ENCODE results near the gene AP2A2.

AP2A2 gene

GRCh38 chr11:1012291-1012690, 86.6 kb downstream of the AP2A2 start:
- DNase-seq = no peak
- no peaks in the 10 kb centered on the region for H3K27me3 ChIP-seq (ENCODE audit: control insufficient read depth in 1 of 2, insufficient read depth in 1 of 2, low read length in 2 of 2)
- H3K18ac ChIP-seq (ENCODE audit: low read depth in 1 of 2, low read length in 2 of 2) = no peak overlapping the region
- H3K4me1 ChIP-seq (ENCODE audit: control insufficient read depth, insufficient read depth, low read depth, low read length) = peaks cover 15% of the 10 kb centered on the region
- H2BK120ac ChIP-seq (ENCODE audit: low read depth, low read length) = no peak overlapping the region
- no peak overlapping the region for H3K9ac ChIP-seq (ENCODE audit: low read length)
- no peak overlapping the region for H2BK5ac ChIP-seq (ENCODE audit: low read depth, low read length, poor library complexity, severe bottlenecking)
- no peaks in the 10 kb centered on the region for H3K9me3 ChIP-seq (ENCODE audit: control insufficient read depth, low read length)
- H3K14ac ChIP-seq (ENCODE audit: low read length in 2 of 2) = no peak overlapping the region
- no peak overlapping the region for H3K4me3 ChIP-seq (ENCODE audit: insufficient read depth in 1 of 2, low read depth in 1 of 2, low read length in 2 of 2)
- H2AK5ac ChIP-seq (ENCODE audit: low read length, severe bottlenecking) = no peak overlapping the region
- no peak overlapping the region for H4K91ac ChIP-seq (ENCODE audit: low read length)
- H3K4me2 ChIP-seq (ENCODE audit: low read length, poor library complexity, severe bottlenecking) = no peak overlapping the region
- no peak overlapping the region for H2AFZ ChIP-seq (ENCODE audit: low read depth, low read length)
- no peak overlapping the region for H4K8ac ChIP-seq (ENCODE audit: low read length)
- H3K27ac ChIP-seq (ENCODE audit: low read length, poor library complexity, severe bottlenecking) = no peak overlapping the region
- no peak overlapping the region for H3K23ac ChIP-seq (ENCODE audit: low read length in 2 of 2)
- H2BK12ac ChIP-seq (ENCODE audit: low read length in 2 of 2) = no peak overlapping the region
- H3K79me1 ChIP-seq (replicated peaks; ENCODE audit: low read length, poor library complexity, severe bottlenecking) = peaks cover 49% of the 10 kb centered on the region
- WGBS = 98% methylated on average over 17 of the region's 17 CpGs
- no peak overlapping the region for H3K4ac ChIP-seq (ENCODE audit: low read depth in 1 of 2, low read length in 2 of 2)
- peaks cover 56 to 89% of the 10 kb centered on the region in 2 experiments for H3K36me3 ChIP-seq (ENCODE audit: control insufficient read depth in 1 of 2, insufficient read depth in 2 of 2, low read depth in 1 of 2, low read length in 2 of 2)
- no peak overlapping the region for H2BK15ac ChIP-seq (ENCODE audit: low read depth, poor library complexity, severe bottlenecking)

- Histone ChIP-seq H3K4me1 (ENCODE audit: control insufficient read depth, insufficient read depth, low read depth, low read length) (peaks cover 11% of the 10 kb centered on the region), H3K36me3 (ENCODE audit: control insufficient read depth in 1 of 2, insufficient read depth in 2 of 2, low read depth in 1 of 2, low read length in 2 of 2) (peaks cover 50 to 88% of the 10 kb centered on the region in 2 experiments), H3K9ac (ENCODE audit: low read length) (no peak overlapping the region), H3K4ac (ENCODE audit: low read depth in 1 of 2, low read length in 2 of 2) (no peak overlapping the region), H2AK5ac (ENCODE audit: low read length, severe bottlenecking) (no peak overlapping the region), H2BK15ac (ENCODE audit: low read depth, poor library complexity, severe bottlenecking) (no peak overlapping the region), H3K4me2 (ENCODE audit: low read length, poor library complexity, severe bottlenecking) (no peak overlapping the region), H4K8ac (ENCODE audit: low read length) (no peak overlapping the region), H3K79me1 (replicated peaks; ENCODE audit: low read length, poor library complexity, severe bottlenecking) (peaks cover 50% of the 10 kb centered on the region), H2BK12ac (ENCODE audit: low read length in 2 of 2) (no peak overlapping the region), H2BK5ac (ENCODE audit: low read depth, low read length, poor library complexity, severe bottlenecking) (no peak overlapping the region), H2BK120ac (ENCODE audit: low read depth, low read length) (no peak overlapping the region), H2AFZ (ENCODE audit: low read depth, low read length) (no peak overlapping the region), H3K23ac (ENCODE audit: low read length in 2 of 2) (no peak overlapping the region), H3K27ac (ENCODE audit: low read length, poor library complexity, severe bottlenecking) (no peak overlapping the region), H3K4me3 (ENCODE audit: insufficient read depth in 1 of 2, low read depth in 1 of 2, low read length in 2 of 2) (no peak overlapping the region), H3K27me3 (ENCODE audit: control insufficient read depth in 1 of 2, insufficient read depth in 1 of 2, low read length in 2 of 2) (no peaks in the 10 kb centered on the region), H3K9me3 (ENCODE audit: control insufficient read depth, low read length) (no peaks in the 10 kb centered on the region), H4K91ac (ENCODE audit: low read length) (no peak overlapping the region), H3K14ac (ENCODE audit: low read length in 2 of 2) (no peak overlapping the region), H3K18ac (ENCODE audit: low read depth in 1 of 2, low read length in 2 of 2) (no peak overlapping the region)
- no peak for DNase-seq
- WGBS = 92% methylated on average over 28 of the region's 28 CpGs
Measured at GRCh38 chr11:1012740-1013630, 87.3 kb downstream of the AP2A2 start.

GRCh38 chr11:1013631-1013935, 87.9 kb downstream of the AP2A2 start:
- Histone ChIP-seq H3K36me3 (ENCODE audit: control insufficient read depth in 1 of 2, insufficient read depth in 2 of 2, low read depth in 1 of 2, low read length in 2 of 2) (peaks cover 44 to 85% of the 10 kb centered on the region in 2 experiments), H3K9ac (ENCODE audit: low read length) (no peak overlapping the region), H3K27me3 (ENCODE audit: control insufficient read depth in 1 of 2, insufficient read depth in 1 of 2, low read length in 2 of 2) (no peaks in the 10 kb centered on the region), H3K18ac (ENCODE audit: low read depth in 1 of 2, low read length in 2 of 2) (no peak overlapping the region), H3K4ac (ENCODE audit: low read depth in 1 of 2, low read length in 2 of 2) (no peak overlapping the region), H2BK120ac (ENCODE audit: low read depth, low read length) (no peak overlapping the region), H3K4me1 (ENCODE audit: control insufficient read depth, insufficient read depth, low read depth, low read length) (peaks cover 8% of the 10 kb centered on the region), H3K14ac (ENCODE audit: low read length in 2 of 2) (no peak overlapping the region), H3K4me3 (ENCODE audit: insufficient read depth in 1 of 2, low read depth in 1 of 2, low read length in 2 of 2) (no peak overlapping the region), H2AFZ (ENCODE audit: low read depth, low read length) (no peak overlapping the region), H3K23ac (ENCODE audit: low read length in 2 of 2) (no peak overlapping the region), H3K27ac (ENCODE audit: low read length, poor library complexity, severe bottlenecking) (no peak overlapping the region), H3K9me3 (ENCODE audit: control insufficient read depth, low read length) (no peaks in the 10 kb centered on the region), H2AK5ac (ENCODE audit: low read length, severe bottlenecking) (no peak overlapping the region), H2BK15ac (ENCODE audit: low read depth, poor library complexity, severe bottlenecking) (no peak overlapping the region), H2BK12ac (ENCODE audit: low read length in 2 of 2) (no peak overlapping the region), H3K4me2 (ENCODE audit: low read length, poor library complexity, severe bottlenecking) (no peak overlapping the region), H2BK5ac (ENCODE audit: low read depth, low read length, poor library complexity, severe bottlenecking) (no peak overlapping the region), H4K8ac (ENCODE audit: low read length) (no peak overlapping the region), H4K91ac (ENCODE audit: low read length) (no peak overlapping the region), H3K79me1 (replicated peaks; ENCODE audit: low read length, poor library complexity, severe bottlenecking) (peaks cover 50% of the 10 kb centered on the region)
- DNase-seq = no peak
- WGBS = over 99% methylated on average over 12 of the region's 12 CpGs

DNA sequence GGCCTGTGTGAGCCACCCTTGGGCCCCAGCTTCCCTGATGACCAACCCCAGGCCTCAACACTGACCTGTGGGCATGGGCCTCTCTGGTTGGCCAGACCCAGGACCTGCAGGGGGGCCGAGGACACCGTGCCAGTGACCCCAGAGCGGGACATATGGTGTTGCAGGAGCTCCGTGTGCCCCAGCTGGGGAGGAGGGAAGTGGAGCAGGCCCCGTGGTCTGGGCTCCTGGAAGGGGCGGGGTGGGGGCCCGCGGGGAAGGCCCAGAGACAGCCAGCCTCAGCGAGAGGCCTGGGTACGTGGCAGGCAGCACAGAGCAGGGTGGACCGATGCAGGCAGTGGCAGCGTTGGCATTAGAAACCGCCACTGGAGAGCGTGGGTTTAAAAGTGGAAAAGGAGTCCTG, 88.6 kb downstream of the AP2A2 start:
- no peak overlapping the region for H3K23ac ChIP-seq (ENCODE audit: low read length in 2 of 2)
- no peak overlapping the region for H4K8ac ChIP-seq (ENCODE audit: low read length)
- no peak overlapping the region for H3K18ac ChIP-seq (ENCODE audit: low read depth in 1 of 2, low read length in 2 of 2)
- H3K79me1 ChIP-seq (replicated peaks; ENCODE audit: low read length, poor library complexity, severe bottlenecking) = peaks cover 50% of the 10 kb centered on the region
- no peak overlapping the region for H3K27ac ChIP-seq (ENCODE audit: low read length, poor library complexity, severe bottlenecking)
- H3K9me3 ChIP-seq (ENCODE audit: control insufficient read depth, low read length) = no peaks in the 10 kb centered on the region
- H2BK12ac ChIP-seq (ENCODE audit: low read length in 2 of 2) = no peak overlapping the region
- no peak overlapping the region for H4K91ac ChIP-seq (ENCODE audit: low read length)
- no peak overlapping the region for H2AK5ac ChIP-seq (ENCODE audit: low read length, severe bottlenecking)
- no peak overlapping the region for H3K14ac ChIP-seq (ENCODE audit: low read length in 2 of 2)
- no peak overlapping the region for H3K4me2 ChIP-seq (ENCODE audit: low read length, poor library complexity, severe bottlenecking)
- no peak overlapping the region for H2BK15ac ChIP-seq (ENCODE audit: low read depth, poor library complexity, severe bottlenecking)
- H3K27me3 ChIP-seq (ENCODE audit: control insufficient read depth in 1 of 2, insufficient read depth in 1 of 2, low read length in 2 of 2) = no peaks in the 10 kb centered on the region
- WGBS = 91% methylated on average over 14 of the region's 14 CpGs
- no peak overlapping the region for H2AFZ ChIP-seq (ENCODE audit: low read depth, low read length)
- no peak overlapping the region for H2BK5ac ChIP-seq (ENCODE audit: low read depth, low read length, poor library complexity, severe bottlenecking)
- no peak overlapping the region for H2BK120ac ChIP-seq (ENCODE audit: low read depth, low read length)
- no peak overlapping the region for H3K9ac ChIP-seq (ENCODE audit: low read length)
- DNase-seq = no peak
- H3K4me1 ChIP-seq (ENCODE audit: control insufficient read depth, insufficient read depth, low read depth, low read length) = peaks cover 4% of the 10 kb centered on the region
- no peak overlapping the region for H3K4me3 ChIP-seq (ENCODE audit: insufficient read depth in 1 of 2, low read depth in 1 of 2, low read length in 2 of 2)
- no peak overlapping the region for H3K4ac ChIP-seq (ENCODE audit: low read depth in 1 of 2, low read length in 2 of 2)
- H3K36me3 ChIP-seq (ENCODE audit: control insufficient read depth in 1 of 2, insufficient read depth in 2 of 2, low read depth in 1 of 2, low read length in 2 of 2) = peaks cover 37 to 78% of the 10 kb centered on the region in 2 experiments

All from mesenchymal stem cell (in vitro differentiated cells and primary cell).